Left lung (tissue), 10 donors: Measurements from ENCODE around the gene LNX1. TPM values are rescaled to one million over a fixed set of nuclear protein-coding genes. Genes with fewer than 3 reads are reported as not detected.

Source experiments
- ATAC-seq: fragments of 200-7000 bp; cut with Tn5 transposase; one replicate; pipeline ENCODE4 v1.9.1; 2020; ENCODE audit warnings: moderate library complexity
- DNase-seq, 4 donors: peaks; one replicate each; pipeline ENCODE4 v3.0.0-alpha.2; 2013 to 2020
- H3K27ac ChIP-seq, 2 donors: fragments of 200-600 bp; sonication (generic) in 1 of 2; one replicate each; pipeline versions ENCODE4 v1.5.0 to v1.8.0; 2020 to 2021
- H3K27me3 ChIP-seq, 2 donors: fragments of 200-600 bp; sonication (generic) in 1 of 2; one replicate each; pipeline versions ENCODE4 v1.5.0 to v1.8.0; 2020 to 2021
- H3K36me3 ChIP-seq, 2 donors: fragments of 200-600 bp; sonication (generic) in 1 of 2; one replicate each; pipeline versions ENCODE4 v1.5.0 to v1.8.0; 2020 to 2021
- H3K4me1 ChIP-seq, 2 donors: fragments of 200-600 bp; one replicate each; pipeline ENCODE4 v1.8.0; 2021
- H3K4me3 ChIP-seq, 2 donors: fragments of 200-600 bp; sonication (generic) in 1 of 2; one replicate each; pipeline versions ENCODE4 v1.5.0 to v1.8.0; 2020 to 2021; ENCODE audit warnings: mild to moderate bottlenecking in 1 of 2
- H3K9me3 ChIP-seq, 2 donors: fragments of 200-600 bp; sonication (generic) in 1 of 2; one replicate each; pipeline versions ENCODE4 v1.5.0 to v1.8.0; 2020 to 2021
- intact Hi-C, 2 donors: fragments of 100-400 bp; cut with DNase I; formaldehyde crosslinking; loops; one replicate each; pipeline versions ENCODE4 v1.11.2 to v1.14.2; 2022
- polyA plus RNA-seq, 6 donors: library from polyadenylated mRNA; unstranded; fragments of 120-200 nt; gene quantifications; one replicate each; pipeline ENCODE4 v1.2.1, GENCODE V29; 2013; ENCODE audit not compliant: insufficient read length in 6 of 6
- total RNA-seq, 2 donors: library from RNA; stranded (reverse); fragmentation: NEBNext Ultra II Directional; extraction: Animal tissue kit (Norgen Biotek cat#: 25700); gene quantifications; one replicate each; pipeline ENCODE4 v1.2.1, GENCODE V29; 2021
- TF ChIP-seq, protein P1 (sequence below), 2 donors: fragments of 200-600 bp; sonication (generic) in 1 of 2; IDR thresholded peaks; one replicate each; pipeline versions ENCODE4 v1.5.0 to v1.8.0; 2021; ENCODE audit warnings: antibody characterized with exemption in 2 of 2
- donor health status: DM: no; HTN: yes; CAD: no.
- donor health status: DM: no; HTN: no; CAD: no.

Gene LNX1
- total and polyA plus RNA-seq, 8 donors: 2.5 to 4.4 (median 3.6) TPM

DNA sequence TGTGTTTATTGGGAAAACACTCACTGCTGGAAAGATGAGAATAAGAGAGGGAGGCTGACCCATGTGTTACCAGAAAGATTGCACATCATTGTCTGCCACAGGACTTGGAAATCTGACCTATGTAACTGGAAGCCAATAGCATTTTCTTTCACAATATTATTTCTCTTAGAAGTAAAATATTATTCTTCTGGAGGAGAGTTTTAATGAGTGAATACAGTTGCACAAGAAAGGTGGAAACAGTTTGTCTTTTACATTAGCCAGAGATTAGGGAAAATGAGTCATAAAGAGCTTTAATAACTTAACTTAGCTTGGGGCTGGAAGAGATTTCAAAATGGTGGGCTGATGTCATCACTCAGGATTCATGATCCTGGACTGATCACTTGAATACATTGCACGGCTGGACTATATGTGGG is 31.5 kb upstream of the LNX1 start:
- Histone ChIP-seq H3K36me3 (no peaks in the 10 kb centered on the region), H3K9me3 (no peaks in the 10 kb centered on the region), H3K4me3 (no peak overlapping the region), H3K4me1 (no peaks in the 10 kb centered on the region), H3K27ac (no peak overlapping the region), H3K27me3 (no peaks in the 10 kb centered on the region)
- intact Hi-C loops: no loop called here
- DNase-seq: no peak
- ATAC-seq: peak; percentile 50
- TF ChIP-seq, protein P1, sequence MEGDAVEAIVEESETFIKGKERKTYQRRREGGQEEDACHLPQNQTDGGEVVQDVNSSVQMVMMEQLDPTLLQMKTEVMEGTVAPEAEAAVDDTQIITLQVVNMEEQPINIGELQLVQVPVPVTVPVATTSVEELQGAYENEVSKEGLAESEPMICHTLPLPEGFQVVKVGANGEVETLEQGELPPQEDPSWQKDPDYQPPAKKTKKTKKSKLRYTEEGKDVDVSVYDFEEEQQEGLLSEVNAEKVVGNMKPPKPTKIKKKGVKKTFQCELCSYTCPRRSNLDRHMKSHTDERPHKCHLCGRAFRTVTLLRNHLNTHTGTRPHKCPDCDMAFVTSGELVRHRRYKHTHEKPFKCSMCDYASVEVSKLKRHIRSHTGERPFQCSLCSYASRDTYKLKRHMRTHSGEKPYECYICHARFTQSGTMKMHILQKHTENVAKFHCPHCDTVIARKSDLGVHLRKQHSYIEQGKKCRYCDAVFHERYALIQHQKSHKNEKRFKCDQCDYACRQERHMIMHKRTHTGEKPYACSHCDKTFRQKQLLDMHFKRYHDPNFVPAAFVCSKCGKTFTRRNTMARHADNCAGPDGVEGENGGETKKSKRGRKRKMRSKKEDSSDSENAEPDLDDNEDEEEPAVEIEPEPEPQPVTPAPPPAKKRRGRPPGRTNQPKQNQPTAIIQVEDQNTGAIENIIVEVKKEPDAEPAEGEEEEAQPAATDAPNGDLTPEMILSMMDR (IDR thresholded peaks at IDR 0.05): no peak

DNA sequence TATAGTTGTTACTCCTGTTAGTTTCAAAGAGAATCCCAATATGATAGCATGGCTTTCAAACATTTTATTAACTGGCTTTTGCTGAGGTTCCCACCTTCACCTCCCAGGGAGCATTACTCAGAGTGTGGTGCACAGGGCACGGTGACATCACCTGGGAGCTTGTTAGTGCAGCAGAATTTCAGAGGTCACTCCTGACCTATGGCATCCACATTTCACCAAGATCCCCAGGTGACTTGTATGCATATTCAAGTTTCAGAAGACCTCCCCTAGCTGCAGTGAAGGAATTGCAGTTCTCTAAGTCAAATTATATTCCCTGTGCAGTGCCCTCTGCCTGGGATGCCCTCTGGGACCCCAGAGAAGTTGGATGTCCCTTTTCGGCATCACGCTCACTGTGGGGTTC is 29.7 kb upstream of the LNX1 start:
- Histone ChIP-seq H3K4me3 (no peak overlapping the region), H3K4me1 (no peaks in the 10 kb centered on the region), H3K9me3 (no peaks in the 10 kb centered on the region), H3K36me3 (no peaks in the 10 kb centered on the region), H3K27me3 (no peaks in the 10 kb centered on the region), H3K27ac (no peak overlapping the region)
- TF ChIP-seq, protein P1 (IDR thresholded peaks at IDR 0.05): no peak
- DNase-seq: no peak
- intact Hi-C loops: no loop called here
- no peak for ATAC-seq

DNA sequence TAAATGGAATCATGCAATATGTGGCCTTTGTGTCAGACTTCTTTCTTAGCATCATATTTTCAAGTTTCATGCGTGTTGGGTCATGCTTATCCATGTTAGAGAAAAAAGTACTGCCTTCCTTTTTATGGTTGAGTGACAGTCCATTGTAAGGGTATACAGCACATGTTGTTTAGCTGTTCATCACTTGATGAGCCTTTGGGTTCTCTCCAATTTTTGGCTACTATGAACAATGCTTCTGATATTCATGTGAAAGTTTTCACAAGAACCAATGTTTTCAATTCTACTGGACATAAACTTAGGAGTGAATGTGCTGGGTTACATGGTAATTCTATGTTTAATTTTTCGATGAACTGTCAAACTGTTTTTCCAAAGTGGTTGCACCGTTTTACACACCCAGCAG is 28.1 kb upstream of the LNX1 start:
- no peak overlapping the region for H3K27ac ChIP-seq
- no peak overlapping the region for H3K4me3 ChIP-seq
- intact Hi-C loops: no loop called here
- H3K36me3 ChIP-seq: no peaks in the 10 kb centered on the region
- H3K4me1 ChIP-seq: no peaks in the 10 kb centered on the region
- H3K27me3 ChIP-seq: no peaks in the 10 kb centered on the region
- DNase-seq: no peak
- TF ChIP-seq, protein P1 (IDR thresholded peaks at IDR 0.05): no peak
- ATAC-seq: no peak
- no peaks in the 10 kb centered on the region for H3K9me3 ChIP-seq

DNA sequence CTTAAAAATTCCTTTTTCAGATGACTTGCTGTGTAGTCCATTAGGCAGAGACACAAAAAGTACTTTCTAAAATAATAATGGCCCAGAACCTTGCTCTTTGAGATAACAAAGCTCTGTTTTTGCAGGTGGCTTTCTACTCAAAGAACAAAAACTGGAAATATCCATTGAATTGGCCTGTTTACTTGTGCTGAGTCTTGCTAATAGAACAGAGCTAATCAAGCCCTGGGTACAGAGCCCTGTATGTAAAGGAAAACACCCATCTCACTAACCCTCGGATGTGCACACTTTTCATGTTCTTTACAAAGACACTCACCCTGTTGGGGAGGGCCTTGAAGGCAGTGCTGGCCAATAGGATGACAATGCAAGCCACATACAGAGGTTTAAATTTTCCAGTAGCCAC is 27.0 kb upstream of the LNX1 start:
- ATAC-seq: no peak
- no peak overlapping the region for H3K4me3 ChIP-seq
- H3K27ac ChIP-seq: no peak overlapping the region

DNA sequence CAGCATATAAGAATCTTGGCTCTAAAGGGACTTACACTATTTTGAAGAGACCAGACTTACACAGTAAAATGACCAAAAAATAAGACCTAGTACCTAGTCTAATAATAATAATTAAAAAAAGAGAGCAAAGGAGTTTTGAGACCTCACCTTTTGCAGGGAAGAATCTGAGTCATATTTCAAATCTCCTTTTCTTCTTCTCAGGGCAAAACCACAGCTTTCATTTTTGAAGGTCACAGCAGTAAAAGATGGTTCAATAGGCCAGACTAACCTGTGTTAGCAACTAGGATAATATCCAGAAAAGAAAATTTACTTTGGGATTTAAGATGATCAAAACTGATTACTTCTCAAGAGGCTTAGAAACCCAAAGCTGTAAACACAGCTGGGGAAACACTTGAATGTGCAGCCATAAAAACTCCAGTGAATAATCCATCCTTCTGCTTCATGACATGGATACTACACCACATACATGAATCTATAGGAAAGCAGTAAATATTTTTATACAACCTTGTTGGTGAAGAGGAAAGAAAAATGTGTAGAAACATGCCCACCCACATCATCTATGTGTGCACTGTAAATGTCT is 25.9 kb upstream of the LNX1 start:
- TF ChIP-seq, protein P1 (IDR thresholded peaks at IDR 0.05): no peak
- Histone ChIP-seq H3K9me3 (no peaks in the 10 kb centered on the region), H3K36me3 (no peaks in the 10 kb centered on the region), H3K4me3 (no peak overlapping the region), H3K4me1 (no peaks in the 10 kb centered on the region), H3K27me3 (no peaks in the 10 kb centered on the region), H3K27ac (no peak overlapping the region)
- intact Hi-C loops: no loop called here
- no peak for ATAC-seq
- DNase-seq: no peak

More for the DNA sequence above, 27.0 kb upstream of the LNX1 start:
- no peaks in the 10 kb centered on the region for H3K27me3 ChIP-seq
- intact Hi-C loops: no loop called here
- TF ChIP-seq, protein P1 (IDR thresholded peaks at IDR 0.05): no peak
- H3K36me3 ChIP-seq: no peaks in the 10 kb centered on the region
- H3K4me1 ChIP-seq: no peaks in the 10 kb centered on the region
- no peaks in the 10 kb centered on the region for H3K9me3 ChIP-seq
- no peak for DNase-seq
